ENCODE data around the gene TMEM127. TPM values are rescaled to one million over a fixed set of nuclear protein-coding genes. Genes with fewer than 3 reads are reported as not detected.

TMEM127 gene
- total RNA-seq, 1 donor from 2014 or later, result 61.9 TPM

- DNase-seq (ENCODE audit: low spot score in 2 of 2), result no peak
- H3K27ac ChIP-seq, result peak overlapping the region; percentile 68 to 81
- no peaks in the 10 kb centered on the region for H3K27me3 ChIP-seq
- TF ChIP-seq CTCF (IDR thresholded peaks at IDR 0.05), result no peak
- no peaks in the 10 kb centered on the region for H3K9me3 ChIP-seq
- H3K4me3 ChIP-seq, result no peak overlapping the region
- H3K4me1 ChIP-seq, result peaks cover 0 to 28% of the 10 kb centered on the region in 2 donors
- peaks cover 30 to 33% of the 10 kb centered on the region in 2 donors for H3K36me3 ChIP-seq
- intact Hi-C loops (cut with DNase I), result loop anchor here (5.0 kb wide), 1 partner anchor 103 kb away; the partner anchor contains the start of gene DUSP2
Measured at GRCh38 chr2:96250188-96250587, 15.6 kb downstream of the TMEM127 start.

- no peaks in the 10 kb centered on the region for H3K9me3 ChIP-seq
- H3K4me1 ChIP-seq, result peaks cover 0 to 27% of the 10 kb centered on the region in 2 donors
- DNase-seq (ENCODE audit: low spot score in 2 of 2), result no peak
- H3K27ac ChIP-seq, result peak overlapping the region; percentile 68 to 81
- H3K36me3 ChIP-seq, result peaks cover 25 to 28% of the 10 kb centered on the region in 2 donors
- no peak overlapping the region for H3K4me3 ChIP-seq
- intact Hi-C loops (cut with DNase I), result loop anchor here (5.0 kb wide), 1 partner anchor 102 kb away; the partner anchor contains the start of gene DUSP2
- no peak for TF ChIP-seq CTCF (IDR thresholded peaks at IDR 0.05)
- no peaks in the 10 kb centered on the region for H3K27me3 ChIP-seq
Measured at GRCh38 chr2:96249654-96250053, 16.1 kb downstream of the TMEM127 start.

DNA sequence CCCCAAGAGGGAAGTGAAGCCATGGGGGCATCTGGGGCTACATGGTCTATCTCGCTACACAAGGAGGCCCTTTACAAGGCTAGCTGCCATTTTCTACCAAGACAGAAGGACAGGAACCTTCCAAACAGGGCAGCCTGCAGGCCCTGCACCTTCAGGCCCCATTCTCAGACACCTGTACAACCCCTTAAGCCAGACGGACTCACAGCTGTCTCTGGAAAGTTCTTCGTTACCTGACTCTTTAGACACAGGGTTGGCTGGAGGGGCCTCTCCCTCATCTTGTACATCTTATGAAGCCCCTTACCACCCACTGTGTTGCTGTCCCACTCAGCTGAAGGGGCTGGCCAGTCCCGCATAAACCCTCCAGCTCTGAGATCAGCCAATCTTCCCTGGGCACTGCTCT is 17.2 kb downstream of the TMEM127 start:
- H3K4me1 ChIP-seq, result peaks cover 0 to 27% of the 10 kb centered on the region in 2 donors
- no peak overlapping the region for H3K4me3 ChIP-seq
- H3K9me3 ChIP-seq, result no peaks in the 10 kb centered on the region
- H3K27ac ChIP-seq, result peak overlapping the region in 1 of 2 donors; percentile 81
- peaks cover 14 to 17% of the 10 kb centered on the region in 2 donors for H3K36me3 ChIP-seq
- DNase-seq (ENCODE audit: low spot score in 2 of 2), result no peak
- TF ChIP-seq CTCF (IDR thresholded peaks at IDR 0.05), result no peak
- intact Hi-C loops (cut with DNase I), result no loop called here
- H3K27me3 ChIP-seq, result no peaks in the 10 kb centered on the region

GRCh38 chr2:96247896-96248295 is 17.9 kb downstream of the TMEM127 start:
- Histone ChIP-seq H3K4me3 (no peak overlapping the region), H3K4me1 (peaks cover 0 to 27% of the 10 kb centered on the region in 2 donors), H3K36me3 (peaks cover 7 to 10% of the 10 kb centered on the region in 2 donors), H3K27me3 (no peaks in the 10 kb centered on the region), H3K27ac (no peak overlapping the region), H3K9me3 (no peaks in the 10 kb centered on the region)
- intact Hi-C loops (cut with DNase I), result no loop called here
- no peak for DNase-seq (ENCODE audit: low spot score in 2 of 2)
- TF ChIP-seq CTCF (IDR thresholded peaks at IDR 0.05), result no peak

- peaks cover 0 to 23% of the 10 kb centered on the region in 2 donors for H3K4me1 ChIP-seq
- intact Hi-C loops (cut with DNase I), result no loop called here
- no peak for TF ChIP-seq CTCF (IDR thresholded peaks at IDR 0.05)
- no peak for DNase-seq (ENCODE audit: low spot score in 2 of 2)
- H3K9me3 ChIP-seq, result no peaks in the 10 kb centered on the region
- no peak overlapping the region for H3K27ac ChIP-seq
- peaks cover 0 to 1% of the 10 kb centered on the region in 2 donors for H3K36me3 ChIP-seq
- H3K4me3 ChIP-seq, result no peak overlapping the region
- no peaks in the 10 kb centered on the region for H3K27me3 ChIP-seq
Measured at GRCh38 chr2:96247009-96247408, 18.8 kb downstream of the TMEM127 start.
